Muscle of back (tissue), 13 donors: ENCODE data around the gene NIF3L1. TPM values are rescaled to one million over a fixed set of nuclear protein-coding genes. Genes with fewer than 3 reads are reported as not detected.
A peak's percentile ranks its signal among the peaks of the same experiment; 100 is the strongest.

Source experiments
- DNase-seq, 3 donors: peaks; one replicate each; pipeline versions ENCODE4 v3.0.0 to v3.0.0-alpha.2; 2013
- long read RNA-seq, 9 donors: transcript quantifications; one replicate each; lab custom pipeline, GENCODE V29; 2026
- polyA plus RNA-seq, 10 donors: library from polyadenylated mRNA; unstranded; fragments of 120-200 nt; gene quantifications; one replicate each; pipeline ENCODE4 v1.2.1, GENCODE V29; 2013; ENCODE audit not compliant: insufficient read length in 10 of 10

The NIF3L1 gene
- 10 to 100 TPM; 17.9 to 23.0 (median 21.0) TPM for polyA plus RNA-seq
- long read RNA-seq, donor 1, partial matches to known transcripts: 0 of 1 reads
- long read RNA-seq, donor 1, other reads (novel, unspliced or antisense): 0 of 1 reads
- long read RNA-seq, donor 2, partial matches to known transcripts: 5 of 5 reads
- long read RNA-seq, donor 2, other reads (novel, unspliced or antisense): 0 of 5 reads
- long read RNA-seq, donor 3: 0 reads
- long read RNA-seq, donor 4, partial matches to known transcripts: 5 of 6 reads
- long read RNA-seq, donor 4, other reads (novel, unspliced or antisense): 0 of 6 reads
- long read RNA-seq, donor 5: 0 reads
- long read RNA-seq, donor 6, partial matches to known transcripts: 16 of 18 reads
- long read RNA-seq, donor 6, other reads (novel, unspliced or antisense): 0 of 18 reads
- long read RNA-seq, donor 7, partial matches to known transcripts: 0 of 2 reads
- long read RNA-seq, donor 7, other reads (novel, unspliced or antisense): 0 of 2 reads
- long read RNA-seq, donor 8, partial matches to known transcripts: 7 of 7 reads
- long read RNA-seq, donor 8, other reads (novel, unspliced or antisense): 0 of 7 reads
- long read RNA-seq, donor 9: 0 reads

- DNase-seq: peak; percentile 98 to 99 (median 98)
Observed at GRCh38 chr2:200888704-200889625, at the start of gene NIF3L1, which contains the start of gene PPIL3. NIF3L1 (plus strand) TSS chr2:200889371; CDS start chr2:200891944, 2,573 bp downstream. PPIL3 (minus strand) TSS chr2:200889077; CDS start chr2:200887615, 1,462 bp downstream.

GRCh38 chr2:200839513-200839912 is 49.7 kb upstream of the NIF3L1 start:
- no peak for DNase-seq

GRCh38 chr2:200843993-200844948 is 44.9 kb upstream of the NIF3L1 start:
- DNase-seq: no peak

- DNase-seq: no peak
Observed at GRCh38 chr2:200845194-200845593, 44.0 kb upstream of the NIF3L1 start.

GRCh38 chr2:200845669-200846325 is 43.4 kb upstream of the NIF3L1 start:
- DNase-seq: no peak

- no peak for DNase-seq
Observed at GRCh38 chr2:200847269-200847668, 41.9 kb upstream of the NIF3L1 start.

GRCh38 chr2:200847939-200848338 is 41.2 kb upstream of the NIF3L1 start:
- no peak for DNase-seq

- DNase-seq: no peak
Observed at GRCh38 chr2:200850512-200851256, 38.5 kb upstream of the NIF3L1 start.

- DNase-seq: no peak
Observed at GRCh38 chr2:200851398-200852248, 37.5 kb upstream of the NIF3L1 start.

GRCh38 chr2:200852605-200853004 is 36.6 kb upstream of the NIF3L1 start:
- DNase-seq: no peak

- DNase-seq: no peak
Observed at GRCh38 chr2:200856806-200857205, 32.4 kb upstream of the NIF3L1 start.

- DNase-seq: peak in 2 of 3 donors; percentile 6 to 10
Observed at GRCh38 chr2:200860092-200860795, 28.9 kb upstream of the NIF3L1 start.

GRCh38 chr2:200861617-200862155 is 27.5 kb upstream of the NIF3L1 start:
- DNase-seq: peak in 2 of 3 donors; percentile 6 to 35

- DNase-seq: peak; percentile 58 to 81 (median 63)
Observed at GRCh38 chr2:200862532-200863000, 26.6 kb upstream of the NIF3L1 start.

GRCh38 chr2:200863782-200864175 is 25.4 kb upstream of the NIF3L1 start:
- no peak for DNase-seq

- peak; percentile 95 to 99 (median 98) for DNase-seq
Observed at GRCh38 chr2:200864176-200865034, 24.8 kb upstream of the NIF3L1 start, which contains the start of gene CLK1. CLK1 (minus strand) TSS chr2:200864658; CDS start chr2:200861862, 2,796 bp downstream.
